H1 (cell line): Measurements from ENCODE around the gene PTPRCAP.

ENCODE experiments used
- CBX5 ChIP-seq: fragments of 300-800, 300-1000 bp; sonication (generic); IDR thresholded peaks from 2 replicates; pipeline ENCODE4 v1.7.1; 2016; ENCODE audit warnings: antibody characterized with exemption, low read length, low read depth
- CREB1 ChIP-seq: IDR thresholded peaks from 2 replicates; pipeline ENCODE4 v1.6.1; 2012; ENCODE audit warnings: inconsistent platforms
- GABPA ChIP-seq: IDR thresholded peaks from 2 replicates; pipeline ENCODE4 v1.6.1; 2011; ENCODE audit warnings: mild to moderate bottlenecking, low read length, moderate library complexity, borderline replicate concordance; ENCODE audit not compliant: insufficient read depth
- HDAC2 ChIP-seq, 2 experiments: fragments of 300-600 bp in 1 of 2; sonication (generic) in 1 of 2; IDR thresholded peaks; 2 replicates each; pipeline ENCODE4 v1.6.1; 2011 to 2012; ENCODE audit warnings: low read depth in 2 of 2, low read length in 2 of 2, mild to moderate bottlenecking in 2 of 2, moderate library complexity in 2 of 2, borderline replicate concordance in 1 of 2, inconsistent platforms in 1 of 2
- POLR2A ChIP-seq, 2 experiments: IDR thresholded peaks; 1 replicate in 1 of 2; 2 replicates in 1 of 2; pipeline ENCODE4 v1.6.1; 2011; ENCODE audit warnings: low read depth in 2 of 2, low read length in 2 of 2, mild to moderate bottlenecking in 2 of 2; ENCODE audit errors: control extremely low read depth in 1 of 2
- POLR2AphosphoS5 ChIP-seq: IDR thresholded peaks from 2 replicates; pipeline ENCODE4 v1.6.1; 2011; ENCODE audit warnings: low read depth, low read length
- RAD21 ChIP-seq, 2 experiments: IDR thresholded peaks in 1 of 2; conservative IDR thresholded peaks in 1 of 2; 2 replicates each; pipeline ENCODE4 v1.6.1; 2011; ENCODE audit warnings: low read depth in 2 of 2, low read length in 2 of 2, improper control_type of control experiment in 1 of 2, inconsistent platforms in 1 of 2, mild to moderate bottlenecking in 1 of 2, moderate library complexity in 1 of 2
- RNF2 ChIP-seq: fragments of 200-900, 300-1000 bp; sonication (generic); IDR thresholded peaks from 2 replicates; pipeline ENCODE4 v1.7.1; 2016; ENCODE audit warnings: borderline replicate concordance, low read depth, mild to moderate bottlenecking, antibody characterized with exemption, low read length; ENCODE audit not compliant: poor library complexity, severe bottlenecking; ENCODE audit errors: missing control alignments
- SRF ChIP-seq: IDR thresholded peaks from 2 replicates; pipeline ENCODE4 v1.6.1; 2011; ENCODE audit warnings: mild to moderate bottlenecking, low read depth, low read length, moderate library complexity
- TAF1 ChIP-seq: IDR thresholded peaks from 2 replicates; pipeline ENCODE4 v1.6.1; 2011; ENCODE audit warnings: mild to moderate bottlenecking, low read depth, low read length
- TF ChIP-seq, protein P1 (sequence below), 3 experiments: IDR thresholded peaks; 1 replicate in 2 of 3; 2 replicates in 1 of 3; pipeline versions ENCODE4 v1.5.1 to v1.6.1; 2011; ENCODE audit warnings: low read length in 3 of 3, mild to moderate bottlenecking in 3 of 3, inconsistent platforms in 2 of 3, low read depth in 1 of 3, moderate library complexity in 1 of 3; ENCODE audit not compliant: insufficient read depth in 1 of 3; ENCODE audit errors: control extremely low read depth in 1 of 3
- TF ChIP-seq, protein P2 (sequence below): IDR thresholded peaks from 2 replicates; pipeline ENCODE4 v1.6.1; 2011; ENCODE audit warnings: low read depth, mild to moderate bottlenecking, low read length; ENCODE audit not compliant: insufficient read depth

DNA sequence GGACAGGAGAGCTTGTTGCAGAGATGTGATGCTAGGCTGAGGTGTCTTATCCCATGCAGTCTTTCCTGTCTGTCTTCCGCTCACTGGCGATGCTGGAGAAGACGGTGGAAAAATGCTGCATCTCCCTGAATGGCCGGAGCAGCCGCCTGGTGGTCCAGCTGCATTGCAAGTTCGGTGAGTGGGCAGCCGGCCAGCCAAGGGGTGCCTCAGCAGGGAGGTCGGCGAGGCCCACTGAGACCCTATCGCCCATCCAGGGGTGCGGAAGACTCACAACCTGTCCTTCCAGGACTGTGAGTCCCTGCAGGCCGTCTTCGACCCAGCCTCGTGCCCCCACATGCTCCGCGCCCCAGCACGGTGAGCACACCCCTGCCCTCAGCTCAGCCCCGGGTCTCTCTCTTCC, 44.0 kb downstream of the PTPRCAP start:
- TF ChIP-seq, protein P1, sequence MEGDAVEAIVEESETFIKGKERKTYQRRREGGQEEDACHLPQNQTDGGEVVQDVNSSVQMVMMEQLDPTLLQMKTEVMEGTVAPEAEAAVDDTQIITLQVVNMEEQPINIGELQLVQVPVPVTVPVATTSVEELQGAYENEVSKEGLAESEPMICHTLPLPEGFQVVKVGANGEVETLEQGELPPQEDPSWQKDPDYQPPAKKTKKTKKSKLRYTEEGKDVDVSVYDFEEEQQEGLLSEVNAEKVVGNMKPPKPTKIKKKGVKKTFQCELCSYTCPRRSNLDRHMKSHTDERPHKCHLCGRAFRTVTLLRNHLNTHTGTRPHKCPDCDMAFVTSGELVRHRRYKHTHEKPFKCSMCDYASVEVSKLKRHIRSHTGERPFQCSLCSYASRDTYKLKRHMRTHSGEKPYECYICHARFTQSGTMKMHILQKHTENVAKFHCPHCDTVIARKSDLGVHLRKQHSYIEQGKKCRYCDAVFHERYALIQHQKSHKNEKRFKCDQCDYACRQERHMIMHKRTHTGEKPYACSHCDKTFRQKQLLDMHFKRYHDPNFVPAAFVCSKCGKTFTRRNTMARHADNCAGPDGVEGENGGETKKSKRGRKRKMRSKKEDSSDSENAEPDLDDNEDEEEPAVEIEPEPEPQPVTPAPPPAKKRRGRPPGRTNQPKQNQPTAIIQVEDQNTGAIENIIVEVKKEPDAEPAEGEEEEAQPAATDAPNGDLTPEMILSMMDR (IDR thresholded peaks at IDR 0.05; ENCODE audit: control extremely low read depth in 1 of 3, insufficient read depth in 1 of 3, low read depth in 1 of 3, low read length in 3 of 3) = no peak
- TF ChIP-seq CREB1 (no peak), RAD21 (IDR thresholded peaks at IDR 0.05 in 1 of 2, conservative IDR thresholded peaks at IDR 0.05 in 1 of 2; ENCODE audit: low read depth in 2 of 2, low read length in 2 of 2) (no peak), POLR2AphosphoS5 (no peak), RNF2 (no peak), HDAC2 (IDR thresholded peaks at IDR 0.05; ENCODE audit: borderline replicate concordance in 1 of 2, low read depth in 2 of 2, low read length in 2 of 2) (no peak), GABPA (no peak), POLR2A (IDR thresholded peaks at IDR 0.05; ENCODE audit: control extremely low read depth in 1 of 2, low read depth in 2 of 2, low read length in 2 of 2) (no peak), CBX5 (no peak), TAF1 (no peak), SRF (no peak)
- TF ChIP-seq, protein P2, sequence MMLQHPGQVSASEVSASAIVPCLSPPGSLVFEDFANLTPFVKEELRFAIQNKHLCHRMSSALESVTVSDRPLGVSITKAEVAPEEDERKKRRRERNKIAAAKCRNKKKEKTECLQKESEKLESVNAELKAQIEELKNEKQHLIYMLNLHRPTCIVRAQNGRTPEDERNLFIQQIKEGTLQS = no peak
